Coronary artery (tissue), 2 donors: ENCODE results near the gene NUDT14.

Experiments used
- DNase-seq: peaks from one replicate; pipeline ENCODE4 v3.0.0-alpha.2; 2017; ENCODE audit warnings: low spot score
- H3K27ac ChIP-seq, 2 donors: fragments of 200-600 bp; sonication (generic); one replicate each; pipeline ENCODE4 v1.5.1; 2016 to 2019
- H3K4me3 ChIP-seq: fragments of 200-600 bp; sonication (generic); 2 replicates; pipeline ENCODE4 v1.5.1; 2016; ENCODE audit warnings: mild to moderate bottlenecking, moderate library complexity
- TF ChIP-seq, protein P1 (sequence below): fragments of 200-600 bp; sonication (generic); IDR thresholded peaks from one replicate; pipeline ENCODE4 v1.5.1; 2019; ENCODE audit warnings: antibody characterized with exemption

The NUDT14 gene

GRCh38 chr14:105138551-105139111 lies 42.5 kb downstream of the NUDT14 start:
- TF ChIP-seq, protein P1, sequence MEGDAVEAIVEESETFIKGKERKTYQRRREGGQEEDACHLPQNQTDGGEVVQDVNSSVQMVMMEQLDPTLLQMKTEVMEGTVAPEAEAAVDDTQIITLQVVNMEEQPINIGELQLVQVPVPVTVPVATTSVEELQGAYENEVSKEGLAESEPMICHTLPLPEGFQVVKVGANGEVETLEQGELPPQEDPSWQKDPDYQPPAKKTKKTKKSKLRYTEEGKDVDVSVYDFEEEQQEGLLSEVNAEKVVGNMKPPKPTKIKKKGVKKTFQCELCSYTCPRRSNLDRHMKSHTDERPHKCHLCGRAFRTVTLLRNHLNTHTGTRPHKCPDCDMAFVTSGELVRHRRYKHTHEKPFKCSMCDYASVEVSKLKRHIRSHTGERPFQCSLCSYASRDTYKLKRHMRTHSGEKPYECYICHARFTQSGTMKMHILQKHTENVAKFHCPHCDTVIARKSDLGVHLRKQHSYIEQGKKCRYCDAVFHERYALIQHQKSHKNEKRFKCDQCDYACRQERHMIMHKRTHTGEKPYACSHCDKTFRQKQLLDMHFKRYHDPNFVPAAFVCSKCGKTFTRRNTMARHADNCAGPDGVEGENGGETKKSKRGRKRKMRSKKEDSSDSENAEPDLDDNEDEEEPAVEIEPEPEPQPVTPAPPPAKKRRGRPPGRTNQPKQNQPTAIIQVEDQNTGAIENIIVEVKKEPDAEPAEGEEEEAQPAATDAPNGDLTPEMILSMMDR = no peak
- H3K27ac ChIP-seq = no peak overlapping the region
- no peak overlapping the region for H3K4me3 ChIP-seq
- no peak for DNase-seq

- Histone ChIP-seq H3K27ac (no peak overlapping the region), H3K4me3 (no peak overlapping the region)
- no peak for DNase-seq
- TF ChIP-seq, protein P1 = no peak
Observed at GRCh38 chr14:105138021-105138541, 43.0 kb downstream of the NUDT14 start.

DNA sequence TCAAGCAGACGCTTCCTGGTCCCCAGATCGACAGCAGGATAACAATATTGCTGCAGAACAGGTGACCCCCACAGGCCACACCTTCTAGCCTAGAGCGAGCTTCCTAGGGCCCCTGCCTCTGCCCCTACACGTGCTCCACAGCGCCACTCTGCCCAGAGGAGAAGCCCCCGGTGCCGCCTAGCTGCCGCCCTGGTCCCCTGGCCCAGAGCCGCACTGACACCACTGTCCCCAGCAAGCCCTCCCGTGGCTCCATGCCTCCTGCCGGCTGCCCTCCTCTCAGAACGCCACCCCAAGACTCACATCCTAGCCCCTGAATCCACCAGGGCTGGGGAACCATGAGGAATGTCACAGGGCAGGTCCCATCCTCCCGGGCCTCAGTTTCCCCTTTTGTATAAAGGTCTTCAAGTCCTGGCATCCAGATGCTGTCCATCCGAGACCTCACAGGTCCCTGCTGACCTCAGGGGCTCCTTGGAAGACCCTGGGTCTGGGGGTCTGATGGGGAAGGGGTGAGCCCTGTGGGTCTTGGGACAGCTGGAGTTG lies 43.6 kb downstream of the NUDT14 start:
- TF ChIP-seq, protein P1 = no peak
- DNase-seq = no peak

GRCh38 chr14:105136401-105137322 lies 44.5 kb downstream of the NUDT14 start:
- Histone ChIP-seq H3K27ac (no peak overlapping the region), H3K4me3 (no peak overlapping the region)
- TF ChIP-seq, protein P1 = no peak
- DNase-seq = no peak

More for the DNA sequence above, 43.6 kb downstream of the NUDT14 start:
- Histone ChIP-seq H3K27ac (no peak overlapping the region), H3K4me3 (no peak overlapping the region)

DNA sequence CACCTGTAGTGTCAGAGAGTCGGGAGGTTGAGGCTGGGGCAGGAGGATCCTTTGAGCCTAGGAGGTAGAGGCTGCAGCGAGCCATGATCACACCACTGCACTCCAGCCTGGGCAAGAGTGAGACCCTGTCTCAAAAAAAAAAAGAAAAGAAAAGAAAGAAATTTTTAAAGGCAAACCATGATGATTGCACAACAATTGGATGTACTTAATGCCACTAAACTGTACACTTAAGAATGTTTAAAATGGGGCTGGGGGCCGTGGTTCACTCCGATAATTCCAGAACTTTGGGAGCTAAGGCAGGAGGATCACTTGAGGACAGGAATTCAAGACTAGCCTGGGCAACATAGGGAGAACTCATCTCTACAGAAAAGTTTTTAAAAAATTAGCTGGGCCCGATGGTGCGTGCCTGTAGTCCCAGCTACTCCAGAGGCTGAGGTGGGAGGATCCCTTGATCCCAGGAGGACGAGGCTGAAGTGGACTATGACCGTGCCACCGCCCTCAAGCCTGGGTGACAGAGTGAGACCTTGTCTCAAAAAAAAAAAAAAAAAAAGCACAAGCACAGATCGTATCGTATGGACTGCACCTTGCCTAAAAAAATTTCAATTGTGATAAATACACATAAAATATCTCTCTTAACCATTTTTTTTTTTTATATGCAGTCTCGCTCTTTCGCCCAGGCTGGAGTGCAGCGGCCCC lies 45.3 kb downstream of the NUDT14 start:
- no peak for DNase-seq
- H3K4me3 ChIP-seq = no peak overlapping the region
- TF ChIP-seq, protein P1 = no peak
- H3K27ac ChIP-seq = no peak overlapping the region

DNA sequence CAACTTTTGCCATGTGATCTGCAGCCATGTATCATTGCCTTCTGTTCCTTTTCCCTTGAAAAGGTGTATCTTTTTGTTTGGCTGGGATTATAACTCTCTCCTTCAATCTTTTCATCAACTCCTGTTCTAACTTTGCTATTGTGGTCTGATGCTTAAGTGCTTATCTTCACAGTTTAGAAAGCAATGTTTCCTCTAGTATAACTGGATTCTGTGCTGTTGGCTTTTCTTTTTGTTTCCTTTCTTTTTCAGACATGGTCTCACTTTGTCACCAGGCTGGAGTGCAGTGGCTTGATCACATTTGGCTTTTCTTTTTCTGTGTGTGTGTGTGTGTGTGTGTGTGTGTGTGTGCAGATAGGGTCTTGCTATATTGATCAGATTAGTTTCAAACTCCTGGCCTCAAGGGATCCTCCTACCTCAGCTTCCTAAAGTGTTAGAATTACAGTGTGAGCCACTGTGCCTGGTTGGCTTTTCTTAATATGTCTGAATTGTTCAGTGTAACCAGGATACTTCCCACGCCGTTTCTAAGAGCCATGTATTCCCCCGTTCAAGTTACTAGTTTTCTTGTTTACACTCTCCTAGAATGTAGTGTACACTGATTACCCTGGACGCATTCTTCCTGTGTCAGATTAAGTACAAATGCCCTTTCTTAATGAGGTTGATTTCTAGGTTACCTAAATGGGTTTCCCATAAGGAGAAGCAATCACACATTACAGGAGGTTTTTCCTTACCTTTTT lies 48.0 kb downstream of the NUDT14 start:
- DNase-seq = no peak
- H3K27ac ChIP-seq = no peak overlapping the region

More for the DNA sequence above, 48.0 kb downstream of the NUDT14 start:
- no peak overlapping the region for H3K4me3 ChIP-seq
- TF ChIP-seq, protein P1 = no peak
